Fibroblast of the aortic adventitia (primary cell): ENCODE measurements around the gene GPR3. TPM values are rescaled to one million over a fixed set of nuclear protein-coding genes. Genes with fewer than 3 reads are reported as not detected.
A peak's percentile ranks its signal among the peaks of the same experiment; 100 is the strongest.

Experiments used
- DNase-seq: peaks from one replicate; pipeline ENCODE4 v3.0.0-alpha.2; 2010; ENCODE audit warnings: low read depth
- H3K4me3 ChIP-seq: 2 replicates; pipeline ENCODE4 v1.5.1; 2011; ENCODE audit warnings: low read depth, mild to moderate bottlenecking, control low read depth, low read length, moderate library complexity
- CTCF ChIP-seq: IDR thresholded peaks from 2 replicates; pipeline ENCODE4 v1.5.1; 2011; ENCODE audit warnings: mild to moderate bottlenecking, low read length, control low read depth, inconsistent platforms; ENCODE audit not compliant: insufficient read depth
- total RNA-seq: library from RNA; depleted of rRNA; stranded (reverse); fragments of >200 nt; gene quantifications from 2 replicates; pipeline ENCODE4 v1.2.3, GENCODE V29; 2012; ENCODE audit warnings: low replicate concordance

Gene GPR3
- total RNA-seq, 1 donor: 0.99 TPM

DNA sequence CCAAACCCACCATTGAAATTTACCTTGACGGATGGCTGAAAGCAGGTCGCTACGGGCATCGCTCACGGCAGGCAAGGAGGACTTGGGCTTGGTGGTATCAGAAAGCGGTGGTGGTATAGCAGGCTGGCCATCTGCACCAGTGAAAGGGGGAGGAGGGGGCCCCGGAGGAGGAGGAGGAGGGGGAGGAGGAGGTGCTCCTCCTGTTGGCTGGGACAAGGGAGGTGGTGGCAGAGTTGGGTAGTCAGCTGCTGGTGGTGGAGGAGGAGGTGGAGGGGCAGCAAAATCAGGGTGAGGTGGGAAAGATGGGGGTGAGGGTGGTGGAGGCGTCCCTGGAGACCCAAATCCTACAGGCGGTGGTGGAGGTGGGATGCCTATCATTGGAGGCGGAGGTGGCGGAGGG, 17.2 kb downstream of the GPR3 start:
- H3K4me3 ChIP-seq: no peak overlapping the region
- no peak for TF ChIP-seq CTCF
- no peak for DNase-seq

- TF ChIP-seq CTCF: no peak
- no peak overlapping the region for H3K4me3 ChIP-seq
Measured at GRCh38 chr1:27410709-27411108, 18.3 kb downstream of the GPR3 start.

DNA sequence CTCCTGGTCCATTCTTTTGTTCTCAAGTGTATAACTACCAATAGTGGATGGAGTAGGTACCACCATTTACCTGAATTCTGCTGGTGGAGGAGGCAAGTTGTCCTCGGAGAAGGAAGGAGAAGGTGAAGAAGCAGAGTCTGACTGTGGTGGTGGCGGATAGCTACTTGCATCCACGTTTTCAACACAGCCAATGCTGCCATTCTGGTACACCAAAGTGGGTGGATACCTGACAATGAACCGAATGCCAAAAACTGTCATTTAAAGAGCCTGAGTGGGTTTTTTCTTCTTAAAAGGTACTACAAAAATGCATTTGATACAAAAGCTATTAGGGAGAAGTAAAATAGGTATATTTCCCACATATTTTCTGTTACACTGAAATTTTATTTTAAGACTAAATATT, 20.1 kb downstream of the GPR3 start:
- DNase-seq: no peak
- no peak for TF ChIP-seq CTCF
- H3K4me3 ChIP-seq: no peak overlapping the region

More at GRCh38 chr1:27410709-27411108, 18.3 kb downstream of the GPR3 start:
- no peak for DNase-seq

GRCh38 chr1:27413004-27413403, 20.6 kb downstream of the GPR3 start:
- DNase-seq: no peak
- TF ChIP-seq CTCF: no peak
- H3K4me3 ChIP-seq: no peak overlapping the region

- DNase-seq: no peak
- TF ChIP-seq CTCF: no peak
- no peak overlapping the region for H3K4me3 ChIP-seq
Measured at GRCh38 chr1:27414091-27414490, 21.7 kb downstream of the GPR3 start.

DNA sequence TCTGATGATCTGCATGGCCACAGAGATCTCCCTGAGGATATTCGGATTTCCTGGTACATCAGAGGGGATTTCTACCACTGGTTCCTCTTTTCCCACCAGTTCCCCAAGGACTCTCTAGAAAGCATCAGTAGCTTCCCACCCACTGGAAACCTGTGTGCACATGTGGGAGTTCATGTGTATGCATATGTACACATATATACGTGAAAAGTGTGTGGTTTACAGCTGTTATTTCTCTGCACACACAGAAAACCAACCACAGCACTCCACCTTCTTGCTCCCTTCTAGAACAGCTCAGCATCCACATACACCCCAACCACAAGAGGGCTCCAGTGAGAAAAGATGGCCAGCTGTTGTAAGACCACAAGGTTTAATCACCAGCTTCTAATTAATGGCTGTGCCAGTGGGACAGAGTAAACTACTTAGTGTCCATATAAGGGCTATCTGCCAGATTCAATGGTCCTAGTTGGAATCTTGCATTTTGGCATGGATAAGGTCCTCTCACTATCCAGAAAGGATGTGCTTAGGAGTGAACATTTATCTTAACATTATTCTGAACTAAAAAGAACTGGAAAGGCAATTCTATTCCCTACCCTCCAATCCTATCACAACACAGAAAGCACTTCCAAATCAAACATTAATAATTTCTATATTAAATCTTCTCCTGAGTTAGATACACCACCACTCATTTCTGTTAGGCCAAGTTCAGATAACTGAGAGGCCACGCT, 24.1 kb downstream of the GPR3 start:
- TF ChIP-seq CTCF: peak; percentile 77
- no peak overlapping the region for H3K4me3 ChIP-seq
- DNase-seq: peak; percentile 72

DNA sequence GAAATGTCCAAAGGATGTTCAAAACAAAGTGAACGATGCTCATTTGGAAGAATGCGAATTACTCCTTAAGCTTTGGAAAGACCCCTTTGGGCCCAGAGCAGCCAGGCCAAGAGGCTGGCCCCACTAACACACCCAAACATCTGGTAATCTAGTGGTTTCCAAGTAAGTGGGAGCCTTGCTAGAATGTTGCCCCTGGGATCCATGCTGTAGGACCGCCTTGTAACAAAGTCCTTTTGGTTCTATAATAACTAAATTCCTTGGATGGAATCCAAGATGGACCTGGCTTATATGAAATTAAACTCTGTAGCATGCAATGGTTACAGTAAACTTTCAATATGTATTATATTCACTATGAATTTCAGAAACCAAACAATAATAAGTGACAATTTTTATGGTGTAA, 25.3 kb downstream of the GPR3 start:
- H3K4me3 ChIP-seq: no peak overlapping the region
- DNase-seq: no peak
- TF ChIP-seq CTCF: no peak
